ENCODE results near the gene ADGRV1.

DNA sequence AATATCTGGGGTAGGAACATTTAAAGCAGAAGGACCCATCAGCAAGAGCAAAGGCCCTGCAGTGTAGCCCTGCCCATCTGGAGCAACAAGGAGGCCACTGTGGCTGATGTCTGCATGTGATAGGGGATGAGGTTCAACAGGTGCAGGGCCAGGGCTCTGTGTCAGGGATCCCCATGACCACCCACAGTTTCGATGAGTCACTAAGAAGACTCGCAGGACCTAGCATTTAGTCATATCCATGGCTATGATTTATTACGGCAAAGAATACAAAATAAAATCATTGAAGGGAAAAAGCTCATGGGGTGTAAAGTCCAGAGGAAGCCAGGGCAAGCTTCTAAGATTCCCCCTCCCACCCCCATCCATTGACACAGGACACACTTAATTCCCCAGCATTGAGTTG is 188.6 kb downstream of the ADGRV1 start:
- TF ChIP-seq CTCF (IDR thresholded peaks at IDR 0.05; ENCODE audit: insufficient read depth, low read length) (no peak), POLR2AphosphoS5 (IDR thresholded peaks at IDR 0.05; ENCODE audit: low read depth) (no peak), GABPA (IDR thresholded peaks at IDR 0.05; ENCODE audit: low read depth) (no peak), SPI1 (IDR thresholded peaks at IDR 0.05; ENCODE audit: borderline replicate concordance, low read depth) (no peak)
- TF ChIP-seq, protein P1, sequence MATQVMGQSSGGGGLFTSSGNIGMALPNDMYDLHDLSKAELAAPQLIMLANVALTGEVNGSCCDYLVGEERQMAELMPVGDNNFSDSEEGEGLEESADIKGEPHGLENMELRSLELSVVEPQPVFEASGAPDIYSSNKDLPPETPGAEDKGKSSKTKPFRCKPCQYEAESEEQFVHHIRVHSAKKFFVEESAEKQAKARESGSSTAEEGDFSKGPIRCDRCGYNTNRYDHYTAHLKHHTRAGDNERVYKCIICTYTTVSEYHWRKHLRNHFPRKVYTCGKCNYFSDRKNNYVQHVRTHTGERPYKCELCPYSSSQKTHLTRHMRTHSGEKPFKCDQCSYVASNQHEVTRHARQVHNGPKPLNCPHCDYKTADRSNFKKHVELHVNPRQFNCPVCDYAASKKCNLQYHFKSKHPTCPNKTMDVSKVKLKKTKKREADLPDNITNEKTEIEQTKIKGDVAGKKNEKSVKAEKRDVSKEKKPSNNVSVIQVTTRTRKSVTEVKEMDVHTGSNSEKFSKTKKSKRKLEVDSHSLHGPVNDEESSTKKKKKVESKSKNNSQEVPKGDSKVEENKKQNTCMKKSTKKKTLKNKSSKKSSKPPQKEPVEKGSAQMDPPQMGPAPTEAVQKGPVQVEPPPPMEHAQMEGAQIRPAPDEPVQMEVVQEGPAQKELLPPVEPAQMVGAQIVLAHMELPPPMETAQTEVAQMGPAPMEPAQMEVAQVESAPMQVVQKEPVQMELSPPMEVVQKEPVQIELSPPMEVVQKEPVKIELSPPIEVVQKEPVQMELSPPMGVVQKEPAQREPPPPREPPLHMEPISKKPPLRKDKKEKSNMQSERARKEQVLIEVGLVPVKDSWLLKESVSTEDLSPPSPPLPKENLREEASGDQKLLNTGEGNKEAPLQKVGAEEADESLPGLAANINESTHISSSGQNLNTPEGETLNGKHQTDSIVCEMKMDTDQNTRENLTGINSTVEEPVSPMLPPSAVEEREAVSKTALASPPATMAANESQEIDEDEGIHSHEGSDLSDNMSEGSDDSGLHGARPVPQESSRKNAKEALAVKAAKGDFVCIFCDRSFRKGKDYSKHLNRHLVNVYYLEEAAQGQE (IDR thresholded peaks at IDR 0.05; ENCODE audit: insufficient replicate concordance, low read depth): no peak

Data from HL-60 (cell line).